HCT116 (cell line): ENCODE measurements around the gene MTLN. TPM values are rescaled to one million over a fixed set of nuclear protein-coding genes. Genes with fewer than 3 reads are reported as not detected.

Experiments
- ATAC-seq: fragments of 200-7000 bp; cut with Tn5 transposase; 2 replicates; pipeline ENCODE4 v1.9.1; 2020; ENCODE audit warnings: mild to moderate bottlenecking, moderate library complexity
- Bru-seq: library from RNA; stranded (reverse); fragments of 400-500 nt; gene quantifications from one replicate; lab custom pipeline; 2021; lab: Mats Ljungman, UMichigan
- BruChase-seq, 2 experiments: library from RNA; stranded (reverse); fragments of 400-500 nt; gene quantifications; one replicate each; lab custom pipeline; 2021; lab: Mats Ljungman, UMichigan
- BruUV-seq: library from RNA; stranded (reverse); fragments of 400-500 nt; replicated peaks from 2 replicates; lab custom pipeline; 2021; lab: Mats Ljungman, UMichigan
- CTCF ChIA-PET: fragments of 300-600 bp; sonication (Branson Sonifier 250); formaldehyde crosslinking; loops from one replicate; lab custom pipeline; 2021; ENCODE audit warnings: antibody characterized with exemption; lab: Charles Lee
- POLR2A ChIA-PET: fragments of 300-600, 350-600 bp; sonication (Branson Sonifier 250); formaldehyde crosslinking; loops from one replicate; lab custom pipeline; 2021; ENCODE audit warnings: antibody characterized with exemption; lab: Charles Lee
- RAD21 ChIA-PET, 2 experiments: fragments of 300-600 bp; sonication (Branson Sonifier 250); formaldehyde crosslinking; loops; one replicate each; lab custom pipeline; 2023; ENCODE audit warnings: low total read pairs in 2 of 2; ENCODE audit not compliant: uncharacterized antibody in 2 of 2, unreplicated experiment in 2 of 2, low non-redundant PET in 1 of 2; lab: Charles Lee
- DNase-seq: peaks from one replicate; pipeline ENCODE4 v3.0.0-alpha.2; 2010; ENCODE audit warnings: low read depth, low spot score
- H2AFZ ChIP-seq: fragments of 200-600 bp; shearing (Covaris generic), sonication (generic); 2 replicates; pipeline ENCODE4 v1.6.1; 2017; ENCODE audit warnings: low read depth, mixed run types, mixed read lengths, antibody characterized with exemption, low read length; ENCODE audit not compliant: poor library complexity, severe bottlenecking
- H3K27ac ChIP-seq: 2 replicates; pipeline ENCODE4 v1.5.1; 2012; ENCODE audit warnings: low read depth, low read length
- H3K27me3 ChIP-seq: fragments of 200-600 bp; sonication (generic); 2 replicates; pipeline ENCODE4 v1.6.1; 2016; ENCODE audit warnings: mixed run types, low read length, mixed read lengths; ENCODE audit not compliant: insufficient read depth
- H3K36me3 ChIP-seq, 2 experiments: fragments of 200-500 bp in 1 of 2; fragments of 200-600 bp in 1 of 2; sonication (Bioruptor generic) in 1 of 2; sonication (generic) in 1 of 2; 2 replicates each; pipeline versions ENCODE4 v1.5.1 to v1.6.1; 2014 to 2016; ENCODE audit warnings: low read length in 2 of 2, inconsistent platforms in 1 of 2, mixed read lengths in 1 of 2, mixed run types in 1 of 2; ENCODE audit not compliant: insufficient read depth in 2 of 2, control insufficient read depth in 1 of 2
- H3K4me1 ChIP-seq, 2 experiments: fragments of 200-600 bp in 1 of 2; sonication (generic) in 1 of 2; 2 replicates each; pipeline versions ENCODE4 v1.5.1 to v1.6.1; 2012 to 2017; ENCODE audit warnings: low read length in 2 of 2, inconsistent platforms in 1 of 2, mild to moderate bottlenecking in 1 of 2, mixed read lengths in 1 of 2, mixed run types in 1 of 2, moderate library complexity in 1 of 2; ENCODE audit not compliant: insufficient read depth in 2 of 2, control insufficient read depth in 1 of 2
- H3K4me2 ChIP-seq: fragments of 200-600 bp; sonication (generic); 2 replicates; pipeline ENCODE4 v1.6.1; 2017; ENCODE audit warnings: mixed run types, low read length, mixed read lengths
- H3K4me3 ChIP-seq, 2 experiments: fragments of 200-600 bp in 1 of 2; sonication (generic) in 1 of 2; replicated peaks in 1 of 2; 2 replicates each; pipeline ENCODE4 v1.5.1; 2011 to 2016; ENCODE audit warnings: low read length in 2 of 2, control low read depth in 1 of 2, low read depth in 1 of 2, mild to moderate bottlenecking in 1 of 2, mixed read lengths in 1 of 2, mixed run types in 1 of 2
- H3K79me2 ChIP-seq: fragments of 200-600 bp; sonication (generic); 2 replicates; pipeline ENCODE4 v1.6.1; 2017; ENCODE audit warnings: mild to moderate bottlenecking, mixed run types, low read length, moderate library complexity, mixed read lengths; ENCODE audit not compliant: insufficient read depth
- H3K9ac ChIP-seq: fragments of 200-600 bp; sonication (generic); 2 replicates; pipeline ENCODE4 v1.6.1; 2016; ENCODE audit warnings: low read length, mixed read lengths
- H3K9me2 ChIP-seq: fragments of 200-600 bp; sonication (generic), shearing (Covaris generic); 2 replicates; pipeline ENCODE4 v1.6.1; 2017; ENCODE audit warnings: mixed run types, mild to moderate bottlenecking, moderate library complexity; ENCODE audit not compliant: insufficient read depth
- H3K9me3 ChIP-seq, 2 experiments: fragments of 200-500 bp in 1 of 2; fragments of 200-600 bp in 1 of 2; sonication (Bioruptor generic) in 1 of 2; sonication (generic) in 1 of 2; 2 replicates each; pipeline ENCODE4 v1.6.1; 2014 to 2017; ENCODE audit warnings: low read length in 2 of 2, mixed read lengths in 2 of 2, inconsistent platforms in 1 of 2, low read depth in 1 of 2, mild to moderate bottlenecking in 1 of 2, mixed run types in 1 of 2, moderate library complexity in 1 of 2; ENCODE audit not compliant: control insufficient read depth in 1 of 2, insufficient read depth in 1 of 2
- H4K20me1 ChIP-seq: fragments of 200-600 bp; sonication (generic), shearing (Covaris generic); 2 replicates; pipeline ENCODE4 v1.6.1; 2017; ENCODE audit warnings: mixed run types, mild to moderate bottlenecking, moderate library complexity; ENCODE audit not compliant: insufficient read depth
- CBX3 ChIP-seq: IDR thresholded peaks from 2 replicates; pipeline ENCODE4 v1.6.1; 2012; ENCODE audit warnings: low read depth
- CTCF ChIP-seq, 3 experiments: fragments of 200-600 bp in 1 of 3; sonication (generic) in 1 of 3; IDR thresholded peaks in 2 of 3; conservative IDR thresholded peaks in 1 of 3; 2 replicates each; pipeline ENCODE4 v1.5.1; 2012 to 2017; ENCODE audit warnings: low read depth in 2 of 3, low read length in 2 of 3, antibody characterized with exemption in 1 of 3, borderline replicate concordance in 1 of 3, control low read depth in 1 of 3, mild to moderate bottlenecking in 1 of 3, mixed read lengths in 1 of 3, mixed run types in 1 of 3, moderate library complexity in 1 of 3; ENCODE audit not compliant: insufficient read depth in 1 of 3
- EGR1 ChIP-seq: IDR thresholded peaks from 2 replicates; pipeline ENCODE4 v1.6.1; 2012; ENCODE audit warnings: low read depth
- ELF1 ChIP-seq: IDR thresholded peaks from 2 replicates; pipeline ENCODE4 v1.6.1; 2012; ENCODE audit warnings: low read depth, borderline replicate concordance
- EZH2phosphoT487 ChIP-seq: fragments of 200-600 bp; IDR thresholded peaks from 2 replicates; pipeline ENCODE4 v1.6.1; 2018; ENCODE audit warnings: antibody characterized with exemption, borderline replicate concordance
- JUND ChIP-seq: IDR thresholded peaks from 2 replicates; pipeline ENCODE4 v1.6.1; 2012
- POLR2A ChIP-seq: IDR thresholded peaks from 2 replicates; pipeline ENCODE4 v1.7.0; 2011; ENCODE audit warnings: borderline replicate concordance; ENCODE audit not compliant: insufficient read depth, insufficient read length; ENCODE audit errors: extremely low read depth
- POLR2AphosphoS5 ChIP-seq: IDR thresholded peaks from 2 replicates; pipeline ENCODE4 v1.6.1; 2011; ENCODE audit warnings: mild to moderate bottlenecking, low read depth, low read length, moderate library complexity
- SIN3A ChIP-seq: IDR thresholded peaks from 2 replicates; pipeline ENCODE4 v1.6.1; 2012; ENCODE audit warnings: low read depth
- SP1 ChIP-seq: IDR thresholded peaks from 2 replicates; pipeline ENCODE4 v1.6.1; 2012; ENCODE audit warnings: low read depth
- SRF ChIP-seq: IDR thresholded peaks from 2 replicates; pipeline ENCODE4 v1.6.1; 2012; ENCODE audit warnings: low read depth
- TCF7L2 ChIP-seq: IDR thresholded peaks from 2 replicates; pipeline ENCODE4 v1.7.0; 2011; ENCODE audit warnings: borderline replicate concordance, inconsistent platforms; ENCODE audit not compliant: insufficient read depth, insufficient read length; ENCODE audit errors: extremely low read depth
- YY1 ChIP-seq: IDR thresholded peaks from 2 replicates; pipeline ENCODE4 v1.6.1; 2011; ENCODE audit warnings: low read length, low read depth, moderate library complexity, mild to moderate bottlenecking; ENCODE audit not compliant: insufficient replicate concordance; ENCODE audit errors: extremely low read depth
- ZNF274 ChIP-seq: fragments of 200-500 bp; sonication (Bioruptor generic); IDR thresholded peaks from 2 replicates; pipeline ENCODE4 v1.6.1; 2014; ENCODE audit warnings: mild to moderate bottlenecking, low read depth, low read length, inconsistent platforms
- intact Hi-C: fragments of 100-400 bp; cut with micrococcal nuclease; formaldehyde crosslinking; loops from 2 replicates; pipeline ENCODE4 v1.10.0; 2022
- long read RNA-seq: library from polyadenylated mRNA; unstranded; transcript quantifications from one replicate; pipeline ENCODE4 v2.0.0, GENCODE V29; 2021; ENCODE audit not compliant: unreplicated experiment
- polyA plus RNA-seq: library from polyadenylated mRNA; unstranded; fragments of >200 nt; gene quantifications from 2 replicates; pipeline ENCODE4 v1.2.1, GENCODE V29; 2012; ENCODE audit warnings: missing spikeins
- total RNA-seq: library from RNA; stranded (reverse); gene quantifications from one replicate; pipeline ENCODE4 v1.2.1, GENCODE V29; 2021; ENCODE audit not compliant: unreplicated experiment
- TF ChIP-seq, protein P1 (sequence below): IDR thresholded peaks from 2 replicates; pipeline ENCODE4 v1.6.1; 2012
- TF ChIP-seq, protein P2 (sequence below): IDR thresholded peaks from 2 replicates; pipeline ENCODE4 v1.6.1; 2011; ENCODE audit warnings: mild to moderate bottlenecking, low read length, moderate library complexity; ENCODE audit not compliant: insufficient replicate concordance; ENCODE audit errors: extremely low read depth

MTLN gene, protein sequence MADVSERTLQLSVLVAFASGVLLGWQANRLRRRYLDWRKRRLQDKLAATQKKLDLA
- 35.7 TPM for total RNA-seq
- 55.8 and 57.0 TPM in 2 replicates for polyA plus RNA-seq
- percentile 31 among the genes with signal in this experiment for Bru-seq, nascent RNA
- percentile 24 among the genes with signal in this experiment for BruChase-seq, experiment 1, labeled RNA remaining after a 6-hour chase
- percentile 23 among the genes with signal in this experiment for BruChase-seq, experiment 2, labeled RNA remaining after a 2-hour chase
- long read RNA-seq, transcript MTLN-203 (2 exons, 441 nt): major isoform, 21 of 23 reads
- long read RNA-seq, partial matches to known transcripts: 0 of 23 reads
- long read RNA-seq, other reads (novel, unspliced or antisense): 2 of 23 reads

DNA sequence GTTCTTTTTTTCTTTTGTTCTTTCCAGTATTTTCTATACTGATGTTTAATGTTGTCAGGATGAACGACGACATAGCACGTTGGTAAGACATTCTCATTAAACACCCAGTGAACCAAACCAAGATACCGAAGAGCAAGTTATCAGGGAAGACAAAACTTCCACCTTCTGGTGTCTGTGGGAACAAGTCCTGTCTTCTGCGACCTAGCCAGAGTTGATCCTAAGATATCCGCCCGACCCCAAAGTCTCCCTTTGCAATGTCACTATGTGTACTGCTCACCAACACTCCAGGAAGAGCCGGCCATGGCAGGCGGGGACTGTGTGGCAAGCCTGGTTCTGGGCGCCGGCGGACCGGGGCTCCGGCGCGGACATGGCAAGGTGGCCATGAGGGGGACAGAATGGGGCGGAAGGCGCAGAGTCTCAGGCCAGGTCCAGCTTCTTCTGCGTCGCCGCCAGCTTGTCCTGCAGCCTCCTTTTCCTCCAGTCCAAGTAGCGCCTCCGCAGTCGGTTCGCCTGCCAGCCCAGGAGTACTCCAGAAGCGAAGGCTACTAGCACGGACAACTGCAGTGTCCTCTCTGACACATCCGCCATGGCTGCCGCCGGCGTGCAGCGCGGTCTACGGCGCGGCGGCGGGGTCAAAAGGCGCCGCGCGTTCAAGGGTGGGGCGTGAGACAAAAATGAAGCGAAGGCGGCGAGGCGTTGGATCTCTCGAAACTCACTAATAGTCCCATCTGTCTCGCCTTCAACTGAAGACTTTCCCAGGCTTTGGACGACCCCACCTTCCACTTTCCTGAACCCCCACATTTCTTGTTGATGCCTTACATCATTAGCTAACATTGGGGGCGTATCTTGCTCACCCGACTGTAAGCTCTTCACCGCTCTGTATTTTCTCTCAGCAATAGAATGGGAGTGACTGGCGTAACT lies at the start of gene MTLN:
Gene MTLN (minus strand): TSS at position 610 of the 921 bp plus-strand sequence. CDS start 22 bp downstream, at position 588.
- H3K4me1 ChIP-seq: peaks cover 7 to 8% of the 10 kb centered on the region in 2 experiments; a peak in 2 of 4 replicates
- TSS peak; percentile 86 for BruUV-seq
- peak; percentile 90 for ATAC-seq
- peaks cover 0 to 2% of the 10 kb centered on the region in 2 experiments; a peak in 1 of 4 replicates for H3K36me3 ChIP-seq
- intact Hi-C loops: no loop called here
- H3K79me2 ChIP-seq: peaks cover 15% of the 10 kb centered on the region
- POLR2A ChIA-PET: no interaction called here
- no peaks in the 10 kb centered on the region for H3K27me3 ChIP-seq
- no peaks in the 10 kb centered on the region for H3K9me2 ChIP-seq
- CTCF ChIA-PET: no interaction called here
- H4K20me1 ChIP-seq: no peaks in the 10 kb centered on the region
- RAD21 ChIA-PET: no interaction called here
- H3K9ac ChIP-seq: peak within 1 kb of the TSS; percentile 91
- H3K9me3 ChIP-seq: no peaks in the 10 kb centered on the region; a peak in 1 of 4 replicates
- TF ChIP-seq YY1 (peak; percentile 95), TCF7L2 (peak; percentile 94), JUND (no peak), POLR2A (peak; percentile 66), SIN3A (peak; percentile 92), CBX3 (peak; percentile 89; the same call in 1 of the 2 replicates), POLR2AphosphoS5 (peak; percentile 92), EGR1 (0 out of 2 replicates have a peak, but pooled peaks have one; percentile 48), SRF (no peak), ZNF274 (no peak), EZH2phosphoT487 (no peak), CTCF (IDR thresholded peaks at IDR 0.05 in 2 of 3, conservative IDR thresholded peaks at IDR 0.05 in 1 of 3; ENCODE audit: borderline replicate concordance in 1 of 3, insufficient read depth in 1 of 3, low read depth in 2 of 3, low read length in 2 of 3) (no peak), SP1 (peak; percentile 48; the same call in 1 of the 2 replicates), ELF1 (peak; percentile 44; the same call in 1 of the 2 replicates)
- TF ChIP-seq, protein P1, sequence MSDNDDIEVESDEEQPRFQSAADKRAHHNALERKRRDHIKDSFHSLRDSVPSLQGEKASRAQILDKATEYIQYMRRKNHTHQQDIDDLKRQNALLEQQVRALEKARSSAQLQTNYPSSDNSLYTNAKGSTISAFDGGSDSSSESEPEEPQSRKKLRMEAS: peak; percentile 97
- TF ChIP-seq, protein P2, sequence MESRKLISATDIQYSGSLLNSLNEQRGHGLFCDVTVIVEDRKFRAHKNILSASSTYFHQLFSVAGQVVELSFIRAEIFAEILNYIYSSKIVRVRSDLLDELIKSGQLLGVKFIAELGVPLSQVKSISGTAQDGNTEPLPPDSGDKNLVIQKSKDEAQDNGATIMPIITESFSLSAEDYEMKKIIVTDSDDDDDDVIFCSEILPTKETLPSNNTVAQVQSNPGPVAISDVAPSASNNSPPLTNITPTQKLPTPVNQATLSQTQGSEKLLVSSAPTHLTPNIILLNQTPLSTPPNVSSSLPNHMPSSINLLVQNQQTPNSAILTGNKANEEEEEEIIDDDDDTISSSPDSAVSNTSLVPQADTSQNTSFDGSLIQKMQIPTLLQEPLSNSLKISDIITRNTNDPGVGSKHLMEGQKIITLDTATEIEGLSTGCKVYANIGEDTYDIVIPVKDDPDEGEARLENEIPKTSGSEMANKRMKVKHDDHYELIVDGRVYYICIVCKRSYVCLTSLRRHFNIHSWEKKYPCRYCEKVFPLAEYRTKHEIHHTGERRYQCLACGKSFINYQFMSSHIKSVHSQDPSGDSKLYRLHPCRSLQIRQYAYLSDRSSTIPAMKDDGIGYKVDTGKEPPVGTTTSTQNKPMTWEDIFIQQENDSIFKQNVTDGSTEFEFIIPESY: peak; percentile 82
- TF ChIP-seq, all 23 proteins: peak for 11
- H2AFZ ChIP-seq: peak within 1 kb of the TSS; percentile 95
- peak within 1 kb of the TSS; percentile 83 for H3K27ac ChIP-seq
- H3K4me3 ChIP-seq: peak within 1 kb of the TSS; percentile 87 to 96
- peak within 1 kb of the TSS; percentile 91 for H3K4me2 ChIP-seq
- peak; percentile 58 for DNase-seq
